GM21526 (cell line): Measurements from ENCODE around the gene GPC5.

Experiments used
- ATAC-seq: cut with Tn5 transposase; IDR thresholded peaks from one replicate; pipeline ENCODE4 v1.9.1; 2021; ENCODE audit warnings: moderate library complexity; ENCODE audit not compliant: unreplicated experiment, low FRiP score

GPC5 gene

DNA sequence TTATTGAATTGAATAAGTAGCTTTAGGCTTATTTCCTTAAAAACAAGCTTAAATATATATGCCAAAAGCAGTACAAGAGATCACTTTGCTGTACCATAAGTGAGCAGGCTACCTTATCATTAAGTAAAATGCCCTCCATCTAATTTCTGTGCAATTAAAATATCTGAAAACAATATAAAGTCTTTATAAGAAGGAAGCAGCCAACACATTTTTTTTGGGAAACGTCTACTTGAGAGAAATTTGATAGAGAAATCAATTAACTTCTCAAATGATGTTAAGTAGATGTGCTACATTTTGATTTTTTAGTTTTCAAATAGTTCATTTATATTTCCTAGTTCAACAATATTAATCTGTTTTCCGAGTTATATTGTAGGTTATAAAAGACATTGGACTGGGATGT lies 52.5 kb downstream of the GPC5 start:
- ATAC-seq: no peak

DNA sequence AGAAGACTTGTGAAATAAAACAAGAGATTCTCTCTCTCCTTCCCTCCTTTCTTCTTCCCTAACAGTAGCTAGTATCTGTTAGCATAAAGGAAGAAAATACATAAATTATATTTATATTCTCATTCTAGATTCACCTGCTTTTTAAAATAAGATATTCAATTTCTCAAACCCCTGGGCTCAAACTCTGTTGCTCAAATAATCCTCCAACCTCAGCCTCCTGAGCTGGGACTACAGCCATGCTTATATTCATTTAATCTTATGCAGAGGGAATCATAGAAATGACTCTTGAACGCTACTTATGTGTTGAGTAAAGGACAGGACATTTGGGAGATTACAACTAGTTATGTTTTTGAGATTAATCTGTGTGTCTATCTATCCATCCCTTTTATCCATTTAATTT lies 56.2 kb downstream of the GPC5 start:
- no peak for ATAC-seq

DNA sequence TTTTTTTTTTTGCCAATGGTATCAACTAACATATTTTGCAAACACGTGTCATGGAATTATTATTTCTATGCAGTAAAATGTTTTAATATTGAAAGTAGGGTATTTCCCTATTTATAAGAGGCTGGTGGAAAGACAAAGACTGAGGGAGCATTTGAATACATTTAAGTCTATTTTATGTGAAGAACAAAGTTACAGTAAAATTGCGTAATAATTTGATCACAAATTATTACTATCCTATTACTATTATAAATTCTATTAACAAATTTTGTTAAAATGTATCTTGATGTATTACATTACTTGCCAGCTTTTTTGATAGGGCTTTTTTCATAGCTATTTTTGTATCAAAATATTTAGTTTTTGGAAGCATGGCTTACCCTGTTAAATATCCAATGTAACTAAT lies 58.4 kb downstream of the GPC5 start:
- no peak for ATAC-seq

DNA sequence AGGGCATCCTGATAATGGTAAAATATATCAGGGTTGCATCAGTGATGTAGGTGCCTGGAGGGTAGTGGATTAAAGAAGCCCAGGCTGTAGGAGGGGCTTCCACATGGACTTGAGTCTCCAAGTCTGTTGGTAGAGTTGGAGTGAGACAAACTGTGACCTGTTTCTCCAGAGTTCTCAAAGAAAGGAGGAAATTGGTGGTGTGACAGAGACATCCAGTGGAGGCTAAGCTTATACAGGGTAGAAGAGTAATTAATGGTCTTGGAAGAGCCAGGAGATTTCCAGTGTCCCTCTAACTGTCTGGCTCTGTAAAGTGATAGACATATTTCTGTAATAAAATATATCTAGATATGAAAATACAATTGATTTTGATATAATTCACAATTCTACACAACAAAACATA lies 61.1 kb downstream of the GPC5 start:
- ATAC-seq: no peak

DNA sequence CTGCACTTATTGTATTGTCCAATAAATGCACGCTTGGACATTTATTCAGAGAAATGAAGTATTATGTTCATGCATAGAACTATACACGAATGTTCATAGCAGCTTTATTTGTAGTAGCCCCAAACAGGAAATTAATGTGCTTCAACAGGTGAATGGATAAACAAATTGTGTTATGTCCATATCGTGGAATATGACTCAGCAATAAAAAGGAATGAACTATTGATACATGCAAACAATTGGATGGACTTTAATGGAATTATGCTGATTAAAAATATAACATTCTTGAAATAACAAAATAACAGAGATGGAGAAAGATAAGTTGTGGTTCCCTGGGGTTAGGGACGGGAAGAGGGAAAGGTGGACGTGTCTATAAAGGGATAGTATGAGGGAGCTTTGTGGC lies 65.9 kb downstream of the GPC5 start:
- no peak for ATAC-seq

DNA sequence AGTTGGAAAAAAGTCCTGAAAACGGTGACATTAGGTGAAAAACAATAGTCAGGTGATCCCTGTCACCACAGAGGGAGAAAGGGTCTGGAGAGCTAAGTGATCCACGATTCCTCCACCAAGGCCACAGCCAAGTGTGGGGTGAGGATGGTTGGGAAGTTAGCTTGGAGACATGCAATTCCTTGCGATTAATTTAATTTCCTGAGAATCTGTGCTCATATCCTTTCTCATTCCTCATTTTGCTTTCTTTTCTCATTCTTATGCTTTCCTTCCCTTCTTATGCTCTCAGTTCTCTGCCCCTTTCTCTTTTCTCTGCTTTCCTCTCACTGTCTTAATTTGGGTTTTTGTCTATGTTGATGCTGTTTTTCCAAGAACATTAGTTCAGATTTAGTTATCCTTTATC lies 68.8 kb downstream of the GPC5 start:
- ATAC-seq: no peak

DNA sequence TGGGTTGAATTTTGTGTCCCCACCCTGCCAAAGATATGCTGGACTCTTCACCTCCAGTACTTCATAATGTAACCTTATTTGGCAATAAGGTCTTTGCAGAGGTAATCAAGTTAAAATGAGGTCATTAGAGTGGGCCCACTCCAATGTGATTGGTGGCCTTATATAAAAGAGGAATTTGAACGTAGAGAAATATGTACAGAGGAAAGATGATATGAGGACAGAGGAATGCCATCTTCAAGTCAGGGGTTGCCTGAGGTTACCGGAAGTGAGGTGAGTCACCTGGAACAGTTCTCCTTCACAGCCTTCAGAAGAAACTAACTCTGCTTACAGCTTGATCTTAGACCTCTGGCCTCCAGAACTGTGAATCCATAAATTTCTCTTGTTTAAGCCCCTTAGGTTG lies 69.9 kb downstream of the GPC5 start:
- no peak for ATAC-seq

DNA sequence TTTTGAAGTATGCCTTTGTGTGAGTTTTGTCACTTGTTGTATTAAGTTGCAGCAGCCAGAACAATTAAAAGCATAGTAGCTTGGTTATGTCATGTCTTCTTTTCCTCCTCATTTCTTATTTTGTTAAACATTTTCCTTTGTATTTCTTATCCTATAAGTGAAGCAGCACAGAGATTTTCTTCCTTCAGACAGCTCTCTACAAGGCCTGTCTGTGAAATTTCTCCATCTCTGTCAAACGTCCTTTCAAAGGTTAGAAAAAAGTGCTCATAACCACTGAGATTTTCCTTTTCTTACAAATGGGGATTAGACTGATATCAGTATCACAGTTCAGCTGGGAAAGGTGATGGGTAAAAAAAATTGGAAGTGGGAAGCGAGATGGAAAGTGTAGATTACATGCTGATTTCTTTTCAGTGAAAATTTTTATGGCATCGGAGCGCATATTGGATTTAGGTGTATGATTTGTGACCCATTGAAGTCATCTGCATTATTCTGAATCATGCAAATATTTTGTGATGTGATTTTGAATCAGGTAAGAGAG lies 71.7 kb downstream of the GPC5 start:
- no peak for ATAC-seq

DNA sequence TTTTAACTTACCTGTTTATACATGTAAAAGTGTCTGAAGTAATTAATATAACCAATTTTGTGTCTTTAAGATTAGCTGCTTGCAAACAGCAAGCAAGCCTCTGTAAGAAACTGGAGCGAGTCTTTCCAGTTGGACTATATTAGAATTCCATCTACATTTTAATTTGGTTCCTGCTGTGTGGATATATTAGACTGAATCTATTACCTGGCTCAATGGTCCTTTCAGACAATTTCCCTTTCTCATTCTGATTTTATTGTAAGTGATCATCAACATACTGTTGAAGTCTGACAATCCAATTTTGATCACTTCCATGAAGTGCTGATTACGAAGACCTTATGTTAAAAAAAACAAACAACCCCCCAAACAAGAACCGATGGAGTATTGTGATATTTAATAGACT lies 72.3 kb downstream of the GPC5 start:
- ATAC-seq: no peak

DNA sequence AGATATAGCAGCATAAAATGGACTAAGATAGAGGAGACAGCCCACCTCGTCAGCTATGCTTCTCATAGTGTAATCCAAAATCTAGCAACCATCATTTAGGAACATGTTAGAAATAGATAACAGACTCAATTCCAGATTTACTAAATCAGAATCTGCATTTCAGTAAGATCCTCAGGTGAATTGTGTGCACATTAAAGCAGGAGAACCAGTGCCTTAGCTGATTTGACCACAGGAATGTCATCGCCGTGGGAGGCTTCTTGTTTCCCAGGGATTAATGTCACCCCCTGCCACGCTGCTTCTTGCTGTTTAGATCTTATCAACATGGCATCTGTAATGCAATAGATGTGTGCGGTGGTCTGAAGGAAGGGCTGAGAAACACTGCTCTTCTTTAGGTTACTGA lies 84.0 kb downstream of the GPC5 start:
- no peak for ATAC-seq

DNA sequence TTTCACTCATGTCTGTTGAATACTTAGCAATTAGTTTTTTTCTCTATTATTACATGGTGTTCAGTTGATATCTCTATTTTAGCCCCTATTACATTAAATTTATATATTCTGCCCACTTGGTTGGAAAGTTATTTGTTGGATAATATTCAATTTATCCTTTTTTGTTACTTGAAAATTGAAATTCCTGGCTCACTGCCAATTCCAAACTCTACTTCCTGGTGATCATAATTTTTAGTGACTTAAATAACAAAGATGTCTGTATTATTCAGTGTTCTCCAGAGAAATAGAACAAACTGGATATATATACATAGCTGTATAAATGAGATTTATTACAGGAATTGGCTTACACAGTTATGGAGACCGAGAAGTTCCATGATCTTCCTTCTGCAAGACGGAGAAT lies 93.6 kb downstream of the GPC5 start:
- ATAC-seq: no peak

DNA sequence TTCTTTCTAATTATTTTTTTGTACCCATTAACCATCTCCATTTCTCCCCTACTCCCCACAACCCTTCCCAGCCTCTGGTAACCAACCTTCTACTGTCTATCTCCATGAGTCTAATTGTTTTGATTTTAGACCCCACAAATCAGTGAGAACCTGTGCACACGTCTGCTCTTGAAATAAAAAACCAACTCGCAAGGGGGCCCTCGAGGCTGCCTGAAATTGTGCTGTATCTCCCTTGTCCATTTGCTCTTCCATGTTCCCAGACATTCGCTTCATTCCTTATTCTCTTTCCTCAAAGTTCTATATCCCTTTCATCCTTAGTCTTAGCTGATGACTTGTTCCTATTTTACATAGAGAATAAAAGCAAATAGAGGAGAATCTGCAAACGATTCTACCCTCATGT lies 95.0 kb downstream of the GPC5 start:
- no peak for ATAC-seq

DNA sequence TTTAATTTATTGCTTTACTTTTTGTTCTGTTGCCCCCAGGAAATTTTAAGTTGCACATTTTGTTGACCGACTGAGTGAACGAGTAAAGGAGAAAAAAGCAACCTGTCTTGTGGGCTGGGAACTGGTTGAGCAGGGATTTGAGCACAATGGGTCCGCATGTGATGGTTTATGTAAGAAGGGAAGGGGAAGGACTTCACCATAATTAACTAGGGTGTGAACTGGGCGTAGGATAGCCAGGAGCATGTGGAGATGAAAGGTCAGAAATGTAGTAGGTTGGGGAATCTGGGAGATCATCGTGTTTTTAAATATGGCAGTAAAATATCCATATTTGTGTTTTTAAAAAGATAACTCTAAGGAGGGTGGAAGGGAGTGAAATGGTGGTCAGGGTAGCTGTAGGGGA lies 99.9 kb downstream of the GPC5 start:
- no peak for ATAC-seq

DNA sequence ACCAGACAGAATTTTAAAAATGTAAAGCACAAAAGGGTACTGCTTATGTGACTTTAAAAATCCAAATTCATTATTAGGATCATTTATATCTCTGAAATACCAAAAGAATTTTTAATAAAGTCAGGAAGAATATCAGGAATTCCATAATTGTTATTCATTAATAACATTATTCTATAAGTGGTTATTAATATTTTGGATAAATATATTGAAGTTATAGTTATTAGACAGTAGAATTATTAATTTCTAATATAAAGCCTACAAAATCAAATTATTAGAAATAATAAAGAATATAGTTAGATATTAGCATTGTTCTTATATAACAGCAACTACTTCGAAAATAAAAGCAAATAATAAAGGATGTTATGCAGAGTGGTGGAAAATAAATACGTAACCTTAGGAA lies 105.8 kb downstream of the GPC5 start:
- ATAC-seq: no peak

DNA sequence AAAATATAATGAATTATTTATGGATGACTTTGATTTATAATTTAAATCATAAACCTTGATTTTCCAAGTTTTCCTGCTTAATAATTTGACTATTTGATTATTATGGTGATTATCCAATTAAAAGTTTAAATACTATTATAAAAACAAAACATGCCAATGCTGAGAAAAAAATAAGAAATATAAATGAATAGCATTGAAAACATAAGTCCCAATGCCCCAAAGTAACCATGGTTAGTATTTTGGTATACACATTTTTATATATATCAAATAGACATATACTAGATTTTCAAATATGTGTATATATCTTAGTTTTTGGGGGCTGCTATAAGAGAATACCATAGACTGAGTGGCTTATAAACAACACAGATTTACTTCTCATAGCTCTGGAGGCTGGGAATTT lies 108.3 kb downstream of the GPC5 start:
- no peak for ATAC-seq

DNA sequence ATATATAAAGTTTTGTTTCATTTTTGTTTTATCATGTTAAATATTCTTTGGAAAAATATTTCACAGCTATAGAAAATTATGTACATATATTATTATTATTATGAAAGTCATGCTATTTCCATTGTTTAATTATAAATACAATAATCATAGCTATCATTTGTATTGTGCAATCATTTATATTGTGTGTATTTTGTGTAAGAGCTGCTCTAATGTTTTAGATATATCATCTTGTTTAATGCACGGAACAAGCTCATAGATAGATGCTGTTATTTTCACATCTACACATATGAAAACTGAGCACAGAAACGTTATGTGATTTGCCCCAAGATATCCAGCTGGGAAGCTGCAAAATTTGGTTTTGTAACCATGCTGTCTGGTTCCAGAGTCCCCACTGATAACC lies 111.6 kb downstream of the GPC5 start:
- no peak for ATAC-seq

DNA sequence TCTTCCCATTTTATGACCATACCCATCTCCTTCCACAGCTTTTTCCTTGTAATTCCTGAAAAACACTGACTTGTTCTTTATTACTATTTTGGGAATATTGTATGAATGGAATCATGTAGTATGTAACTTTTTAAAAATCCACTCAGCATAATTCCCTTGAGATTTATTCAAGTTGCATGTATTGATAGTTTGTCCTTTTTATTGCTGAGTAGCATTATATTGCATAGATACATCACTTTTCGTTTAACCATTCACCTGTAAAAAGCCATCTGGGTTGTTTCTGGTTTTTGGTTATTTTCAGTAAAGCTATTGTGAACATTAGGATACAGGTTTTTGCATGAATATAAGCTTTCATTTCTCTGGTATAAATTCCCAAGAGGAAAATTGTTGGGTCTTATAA lies 115.4 kb downstream of the GPC5 start:
- ATAC-seq: no peak

DNA sequence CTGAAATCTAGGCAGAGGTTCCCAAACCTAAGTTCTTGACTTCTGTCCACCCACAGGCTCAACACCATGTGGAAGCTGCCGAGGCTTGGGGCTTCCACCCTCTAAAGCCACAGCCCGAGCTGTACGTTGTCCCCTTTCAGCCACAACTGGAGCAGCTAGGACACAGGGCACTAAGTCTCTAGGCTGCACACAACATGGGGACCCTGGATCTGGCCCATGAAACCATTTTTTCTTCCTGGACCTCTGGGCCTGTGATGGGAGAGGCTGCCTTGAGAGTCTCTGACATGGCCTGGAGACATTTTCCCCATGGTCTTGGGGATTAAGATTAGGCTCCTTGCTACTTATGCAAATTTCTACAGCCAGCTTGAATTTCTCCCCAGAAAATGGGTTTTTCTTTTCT lies 118.4 kb downstream of the GPC5 start:
- no peak for ATAC-seq

DNA sequence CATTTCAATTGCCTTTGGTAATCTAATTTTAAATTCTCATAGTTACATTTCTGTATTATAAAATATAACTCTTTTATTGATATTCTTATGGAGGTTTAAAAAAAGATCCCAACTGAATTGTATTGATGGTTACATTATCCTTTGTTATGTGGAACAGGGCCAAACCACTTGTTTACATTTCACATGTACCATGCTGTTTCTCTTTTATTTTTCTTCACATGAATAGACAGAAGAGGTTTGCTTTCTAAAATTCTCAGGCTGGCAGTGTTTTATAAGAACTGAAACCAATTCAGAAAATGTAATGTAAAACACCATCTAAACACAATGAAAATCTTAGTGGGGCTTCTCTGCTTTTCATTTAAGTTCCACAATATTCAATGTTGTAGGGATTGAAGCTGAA lies 122.5 kb downstream of the GPC5 start:
- ATAC-seq: no peak

DNA sequence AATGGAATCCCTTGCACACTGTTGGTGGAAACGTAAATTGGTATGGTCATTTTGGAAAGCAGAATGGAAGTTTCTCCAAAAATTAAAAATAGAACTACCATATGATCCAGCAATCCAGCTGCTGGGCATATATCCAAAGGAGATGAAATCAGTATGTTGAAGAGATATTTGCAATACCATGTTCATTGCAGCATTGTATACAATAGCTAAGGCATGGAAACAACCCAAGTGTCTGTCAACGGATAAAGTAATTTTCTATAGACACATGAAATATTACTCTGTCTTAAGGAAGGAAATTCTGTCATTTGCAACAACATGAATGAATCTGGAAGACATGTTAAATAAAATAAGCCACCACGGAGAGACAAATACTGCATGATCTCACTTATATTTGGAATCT lies 124.7 kb downstream of the GPC5 start:
- ATAC-seq: no peak

DNA sequence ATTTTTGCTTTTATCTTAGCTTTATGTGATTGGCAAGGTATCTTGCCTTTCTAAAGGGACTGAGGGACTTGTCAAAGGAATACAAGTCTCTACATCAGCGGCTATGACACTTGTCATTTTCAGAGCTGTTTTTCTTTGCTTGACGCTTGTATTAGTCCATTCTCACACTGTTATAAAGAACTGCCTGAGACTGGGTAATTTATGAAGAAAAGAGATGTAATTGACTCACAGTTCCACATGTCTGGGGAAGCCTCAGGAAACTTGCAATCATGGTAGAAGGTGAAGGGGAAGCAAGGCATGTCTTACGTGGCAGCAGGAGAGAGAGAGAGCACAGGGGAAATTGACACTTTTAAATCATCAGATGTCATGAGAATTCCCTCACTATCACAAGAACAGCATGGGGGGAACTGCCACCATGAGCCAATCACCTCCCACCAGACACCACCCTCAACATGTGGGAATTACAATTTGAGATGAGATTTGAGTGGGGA lies 128.2 kb downstream of the GPC5 start:
- ATAC-seq: no peak

DNA sequence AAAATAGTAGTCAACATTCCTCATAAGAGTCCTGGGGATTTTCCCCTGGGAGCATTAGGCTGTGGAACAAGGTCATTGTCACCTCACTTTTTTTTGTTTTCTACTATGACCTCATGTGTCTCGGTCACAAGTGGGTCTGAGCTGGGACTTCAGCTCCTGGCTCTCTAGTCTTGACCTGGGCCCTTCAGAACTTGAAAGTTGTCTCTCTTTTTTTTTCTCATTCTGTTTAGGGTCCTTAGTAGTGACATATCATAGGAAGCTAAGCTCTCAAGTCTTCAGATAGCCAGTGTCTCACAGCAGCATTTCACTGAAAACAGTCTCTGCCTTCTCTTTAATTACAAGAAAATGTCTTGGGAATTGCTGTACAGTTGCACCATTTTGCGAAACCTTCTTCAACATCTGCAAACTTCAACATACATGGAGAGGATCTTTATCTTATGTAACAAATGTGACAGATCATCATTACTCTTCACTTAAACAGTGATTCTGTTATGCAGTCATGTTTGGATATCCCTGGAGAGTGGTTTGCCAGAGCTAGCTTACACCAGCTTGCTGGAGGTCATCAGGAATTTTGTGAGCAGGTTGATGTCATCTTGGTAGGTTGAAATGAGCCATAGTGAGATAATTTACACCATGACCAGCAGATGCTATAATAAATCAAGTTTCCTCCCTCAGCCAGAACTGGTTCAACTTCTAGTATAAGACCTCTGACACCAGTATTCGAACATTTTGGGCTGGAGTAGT lies 131.5 kb downstream of the GPC5 start:
- ATAC-seq: no peak

DNA sequence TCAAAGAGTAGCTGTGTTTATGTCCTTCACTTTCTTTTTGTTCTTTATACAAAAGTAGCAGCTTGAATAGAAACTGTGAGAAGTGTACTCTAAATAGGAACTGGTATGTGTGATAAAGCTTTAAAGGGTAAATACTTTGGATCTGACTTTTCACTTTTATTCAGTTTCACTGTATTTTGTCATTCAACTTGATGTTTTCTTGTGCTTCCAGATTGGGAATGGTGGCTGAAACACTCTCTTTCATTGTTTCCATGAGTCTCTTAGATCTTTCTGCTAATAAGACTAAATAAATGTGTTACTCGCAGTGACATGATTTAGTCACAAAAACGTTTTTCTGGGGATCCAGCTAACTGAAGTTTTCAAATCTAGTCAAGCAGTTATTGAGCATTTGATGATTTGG lies 133.2 kb downstream of the GPC5 start:
- no peak for ATAC-seq
